PFSK-1 (cell line): ENCODE data around the gene RAD51B.

Source experiments
- POLR2AphosphoS5 ChIP-seq: IDR thresholded peaks from 2 replicates; pipeline ENCODE4 v1.6.1; 2012; ENCODE audit warnings: low read depth, mild to moderate bottlenecking, control low read depth, low read length, moderate library complexity
- SIN3A ChIP-seq: IDR thresholded peaks from 2 replicates; pipeline ENCODE4 v1.6.1; 2012; ENCODE audit warnings: mild to moderate bottlenecking, low read length, moderate library complexity, borderline replicate concordance; ENCODE audit not compliant: insufficient read depth
- TF ChIP-seq, protein P1 (sequence below), 2 experiments: IDR thresholded peaks; 2 replicates each; pipeline versions ENCODE4 v1.6.1 to v1.8.0; 2011 to 2012; ENCODE audit warnings: low read depth in 2 of 2, low read length in 2 of 2, control low read depth in 1 of 2, inconsistent platforms in 1 of 2, mild to moderate bottlenecking in 1 of 2, moderate library complexity in 1 of 2; ENCODE audit not compliant: insufficient read depth in 1 of 2

DNA sequence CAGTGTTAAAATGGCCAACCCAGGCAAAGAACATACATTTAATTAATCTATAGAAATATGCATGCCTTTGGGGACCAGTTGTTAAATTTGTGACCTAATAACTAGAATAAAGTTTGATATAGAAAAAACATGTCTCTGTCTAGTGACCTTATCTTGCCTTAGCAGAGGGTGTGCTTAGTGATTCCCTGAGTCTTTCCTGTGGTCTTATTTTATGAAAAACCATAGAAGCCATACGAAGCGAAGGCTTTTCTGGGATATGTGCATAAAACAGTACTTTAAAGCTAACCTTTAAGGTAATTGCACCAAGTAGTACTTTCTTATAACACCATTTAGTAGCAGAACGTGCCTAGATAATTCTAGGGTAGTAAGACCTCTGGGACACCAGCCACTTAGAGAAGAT is 593.9 kb downstream of the RAD51B start:
- TF ChIP-seq SIN3A (no peak), POLR2AphosphoS5 (no peak)
- TF ChIP-seq, protein P1, sequence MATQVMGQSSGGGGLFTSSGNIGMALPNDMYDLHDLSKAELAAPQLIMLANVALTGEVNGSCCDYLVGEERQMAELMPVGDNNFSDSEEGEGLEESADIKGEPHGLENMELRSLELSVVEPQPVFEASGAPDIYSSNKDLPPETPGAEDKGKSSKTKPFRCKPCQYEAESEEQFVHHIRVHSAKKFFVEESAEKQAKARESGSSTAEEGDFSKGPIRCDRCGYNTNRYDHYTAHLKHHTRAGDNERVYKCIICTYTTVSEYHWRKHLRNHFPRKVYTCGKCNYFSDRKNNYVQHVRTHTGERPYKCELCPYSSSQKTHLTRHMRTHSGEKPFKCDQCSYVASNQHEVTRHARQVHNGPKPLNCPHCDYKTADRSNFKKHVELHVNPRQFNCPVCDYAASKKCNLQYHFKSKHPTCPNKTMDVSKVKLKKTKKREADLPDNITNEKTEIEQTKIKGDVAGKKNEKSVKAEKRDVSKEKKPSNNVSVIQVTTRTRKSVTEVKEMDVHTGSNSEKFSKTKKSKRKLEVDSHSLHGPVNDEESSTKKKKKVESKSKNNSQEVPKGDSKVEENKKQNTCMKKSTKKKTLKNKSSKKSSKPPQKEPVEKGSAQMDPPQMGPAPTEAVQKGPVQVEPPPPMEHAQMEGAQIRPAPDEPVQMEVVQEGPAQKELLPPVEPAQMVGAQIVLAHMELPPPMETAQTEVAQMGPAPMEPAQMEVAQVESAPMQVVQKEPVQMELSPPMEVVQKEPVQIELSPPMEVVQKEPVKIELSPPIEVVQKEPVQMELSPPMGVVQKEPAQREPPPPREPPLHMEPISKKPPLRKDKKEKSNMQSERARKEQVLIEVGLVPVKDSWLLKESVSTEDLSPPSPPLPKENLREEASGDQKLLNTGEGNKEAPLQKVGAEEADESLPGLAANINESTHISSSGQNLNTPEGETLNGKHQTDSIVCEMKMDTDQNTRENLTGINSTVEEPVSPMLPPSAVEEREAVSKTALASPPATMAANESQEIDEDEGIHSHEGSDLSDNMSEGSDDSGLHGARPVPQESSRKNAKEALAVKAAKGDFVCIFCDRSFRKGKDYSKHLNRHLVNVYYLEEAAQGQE (IDR thresholded peaks at IDR 0.05; ENCODE audit: insufficient read depth in 1 of 2, low read depth in 2 of 2, low read length in 2 of 2), result no peak
